Spleen (tissue), 11 donors: ENCODE results near the gene NOL9. TPM values are rescaled to one million over a fixed set of nuclear protein-coding genes. Genes with fewer than 3 reads are reported as not detected.
A peak's percentile ranks its signal among the peaks of the same experiment; 100 is the strongest.

Source experiments
- DNase-seq: peaks from one replicate; pipeline ENCODE4 v3.0.0-alpha.2; 2020
- H3K27ac ChIP-seq, 8 donors: fragments of 200-600 bp; sonication (generic) in 7 of 8; 1 replicate in 4 of 8; 2 replicates in 4 of 8; pipeline versions ENCODE4 v1.5.0 to v1.8.0; 2016 to 2021; ENCODE audit warnings: inconsistent platforms in 4 of 8, mild to moderate bottlenecking in 4 of 8, moderate library complexity in 1 of 8
- H3K27me3 ChIP-seq, 7 donors: fragments of 200-600 bp; sonication (generic) in 6 of 7; replicated peaks in 1 of 7; 1 replicate in 4 of 7; 2 replicates in 3 of 7; pipeline versions ENCODE4 v1.5.0 to v1.8.0; 2016 to 2021; ENCODE audit warnings: inconsistent platforms in 3 of 7, mild to moderate bottlenecking in 1 of 7
- H3K36me3 ChIP-seq, 6 donors: fragments of 200-600 bp; sonication (generic) in 5 of 6; 1 replicate in 4 of 6; 2 replicates in 2 of 6; pipeline versions ENCODE4 v1.5.0 to v1.8.0; 2016 to 2021; ENCODE audit warnings: inconsistent platforms in 2 of 6
- H3K4me1 ChIP-seq, 6 donors: fragments of 200-600 bp; sonication (generic) in 5 of 6; 1 replicate in 3 of 6; 2 replicates in 3 of 6; pipeline versions ENCODE4 v1.5.0 to v1.8.0; 2016 to 2021; ENCODE audit warnings: inconsistent platforms in 3 of 6
- H3K4me3 ChIP-seq, 8 donors: fragments of 200-600 bp; sonication (generic) in 7 of 8; 1 replicate in 4 of 8; 2 replicates in 4 of 8; pipeline versions ENCODE4 v1.5.0 to v1.8.0; 2016 to 2021; ENCODE audit warnings: inconsistent platforms in 4 of 8, mild to moderate bottlenecking in 4 of 8, moderate library complexity in 2 of 8
- H3K9me3 ChIP-seq, 8 donors: fragments of 200-600 bp; sonication (generic) in 7 of 8; 1 replicate in 4 of 8; 2 replicates in 4 of 8; pipeline versions ENCODE4 v1.5.0 to v1.8.0; 2016 to 2021; ENCODE audit warnings: inconsistent platforms in 4 of 8
- CTCF ChIP-seq, 11 experiments: fragments of 200-600 bp in 7 of 11; fragments of 450-650 bp in 4 of 11; sonication (generic) in 4 of 11; IDR thresholded peaks in 8 of 11; conservative IDR thresholded peaks in 3 of 11; 1 replicate in 7 of 11; 2 replicates in 4 of 11; pipeline versions ENCODE4 v1.4.0 to v1.8.0; 2016 to 2021; ENCODE audit warnings: antibody characterized with exemption in 11 of 11, inconsistent platforms in 4 of 11, mild to moderate bottlenecking in 1 of 11
- POLR2A ChIP-seq, 3 donors: fragments of 450-650 bp; IDR thresholded peaks; one replicate each; pipeline ENCODE4 v1.5.1; 2017; ENCODE audit warnings: antibody characterized with exemption in 3 of 3, mild to moderate bottlenecking in 1 of 3
- POLR2AphosphoS5 ChIP-seq, 3 donors: sonication (generic); formaldehyde crosslinking; IDR thresholded peaks; one replicate each; pipeline ENCODE4 v1.5.1; 2017; ENCODE audit warnings: antibody characterized with exemption in 3 of 3
- WGBS, 5 donors: extraction: QIAGEN DNeasy Blood & Tissue Kit in 3 of 5; methylation state at CpG; one replicate each; pipeline versions ENCODE4 v1.1.5 to v1.1.7; 2013 to 2018; 5-methylcytosine and 5-hydroxymethylcytosine counted together
- intact Hi-C: fragments of 100-400 bp; cut with DNase I; formaldehyde crosslinking; loops from one replicate; pipeline ENCODE4 v1.15.0; 2023; ENCODE audit warnings: low total_unique reads
- polyA plus RNA-seq, 3 donors: library from polyadenylated mRNA; stranded (reverse); fragments of 200-250 nt; gene quantifications; one replicate each; pipeline ENCODE4 v1.2.1, GENCODE V29; 2013
- total RNA-seq, 7 donors: library from RNA; depleted of rRNA in 3 of 7; stranded (reverse); fragments of >200 nt in 3 of 7; fragmentation: NEBNext Ultra II Directional in 4 of 7; extraction: Animal tissue kit (Norgen Biotek cat#: 25700) in 4 of 7; gene quantifications; one replicate each; pipeline versions ENCODE4 v1.1.0 to v1.2.1, GENCODE V29; 2016 to 2021
- donor health status: healthy with polysubstance abuse.
- donor health status: DM: no; HTN: no; CAD: no; lungs with moderate emphysema.
- donor health status: DM: no; HTN: no; CAD: no.
- donor health status: Bipolar disorder and iron deficiency.
- donor health status: healthy.
- donor health status: DM: no; HTN: no; CAD: no.
- donor health status: DM: yes; HTN: yes; CAD: no.

Gene NOL9
- total and polyA plus RNA-seq, 10 donors = 4.2 to 55.2 (median 41.2) TPM

- intact Hi-C loops = loop anchor here (5.0 kb wide), 1 partner anchor 58 kb away; no protein-coding TSS in a partner anchor
- H3K4me3 ChIP-seq = peak overlapping the region in 2 of 8 donors; percentile 10 to 38
- no peaks in the 10 kb centered on the region for H3K9me3 ChIP-seq
- TF ChIP-seq CTCF (IDR thresholded peaks at IDR 0.05 in 8 of 11, conservative IDR thresholded peaks at IDR 0.05 in 3 of 11) = no peak
- TF ChIP-seq POLR2A (IDR thresholded peaks at IDR 0.05) = no peak
- no peak for TF ChIP-seq POLR2AphosphoS5 (IDR thresholded peaks at IDR 0.05)
- H3K27ac ChIP-seq = peak overlapping the region; percentile 57 to 83 (median 77)
- H3K27me3 ChIP-seq = no peaks in the 10 kb centered on the region
- H3K4me1 ChIP-seq = peaks cover 6 to 48% (median 29%) of the 10 kb centered on the region in 6 donors
- no peak for DNase-seq
- H3K36me3 ChIP-seq = peaks cover 0 to 100% (median 85%) of the 10 kb centered on the region in 6 donors
- 49 to 72% (median 64%) methylated on average over 10 of the region's 10 CpGs for WGBS, 5 donors
Measured at GRCh38 chr1:6545276-6546112, 8.8 kb downstream of the NOL9 start.

- peak overlapping the region in 1 of 8 donors; percentile 2 for H3K4me3 ChIP-seq
- peak overlapping the region in 7 of 8 donors; percentile 46 to 83 (median 80) for H3K27ac ChIP-seq
- H3K9me3 ChIP-seq = no peaks in the 10 kb centered on the region
- intact Hi-C loops = loop anchor here (5.0 kb wide), 1 partner anchor 58 kb away; no protein-coding TSS in a partner anchor
- peaks cover 6 to 48% (median 29%) of the 10 kb centered on the region in 6 donors for H3K4me1 ChIP-seq
- 61 to 89% (median 79%) methylated on average over 3 of the region's 3 CpGs for WGBS, 5 donors
- no peak for DNase-seq
- no peaks in the 10 kb centered on the region for H3K27me3 ChIP-seq
- TF ChIP-seq POLR2A (IDR thresholded peaks at IDR 0.05) = no peak
- TF ChIP-seq CTCF (IDR thresholded peaks at IDR 0.05 in 8 of 11, conservative IDR thresholded peaks at IDR 0.05 in 3 of 11) = no peak
- TF ChIP-seq POLR2AphosphoS5 (IDR thresholded peaks at IDR 0.05) = no peak
- peaks cover 0 to 99% (median 79%) of the 10 kb centered on the region in 6 donors for H3K36me3 ChIP-seq
Measured at GRCh38 chr1:6544831-6545230, 9.5 kb downstream of the NOL9 start.

- Histone ChIP-seq H3K27ac (peak overlapping the region in 1 of 8 donors; percentile 21), H3K4me1 (peaks cover 0 to 29% (median 16%) of the 10 kb centered on the region in 6 donors), H3K9me3 (no peaks in the 10 kb centered on the region), H3K4me3 (no peak overlapping the region), H3K36me3 (peaks cover 0 to 90% (median 36%) of the 10 kb centered on the region in 6 donors), H3K27me3 (no peaks in the 10 kb centered on the region)
- DNase-seq = no peak
- 55 to 77% (median 59%) methylated on average over 3 of the region's 3 CpGs for WGBS, 5 donors
- TF ChIP-seq POLR2A (IDR thresholded peaks at IDR 0.05) (no peak), POLR2AphosphoS5 (IDR thresholded peaks at IDR 0.05) (no peak), CTCF (IDR thresholded peaks at IDR 0.05 in 8 of 11, conservative IDR thresholded peaks at IDR 0.05 in 3 of 11) (no peak)
- intact Hi-C loops = no loop called here
Measured at GRCh38 chr1:6538956-6539355, 15.4 kb downstream of the NOL9 start.

- Histone ChIP-seq H3K9me3 (no peaks in the 10 kb centered on the region), H3K4me1 (peaks cover 0 to 26% (median 13%) of the 10 kb centered on the region in 6 donors), H3K27me3 (no peaks in the 10 kb centered on the region), H3K4me3 (no peak overlapping the region), H3K36me3 (peaks cover 7 to 90% (median 38%) of the 10 kb centered on the region in 6 donors), H3K27ac (no peak overlapping the region)
- DNase-seq = no peak
- 77 to 99% (median 91%) methylated on average over 4 to 5 of the region's 5 CpGs for WGBS, 5 donors
- intact Hi-C loops = no loop called here
- no peak for TF ChIP-seq CTCF (IDR thresholded peaks at IDR 0.05 in 8 of 11, conservative IDR thresholded peaks at IDR 0.05 in 3 of 11)
Measured at GRCh38 chr1:6536291-6536690, 18.0 kb downstream of the NOL9 start.
